Lower lobe of right lung (tissue), 2 donors: Measurements from ENCODE around the gene PYROXD2. TPM values are rescaled to one million over a fixed set of nuclear protein-coding genes. Genes with fewer than 3 reads are reported as not detected.

Experiments used
- ATAC-seq, 2 donors: fragments of 200-7000 bp; cut with Tn5 transposase; one replicate each; pipeline ENCODE4 v1.9.1; 2020 to 2022; ENCODE audit warnings: mild to moderate bottlenecking in 2 of 2, moderate library complexity in 2 of 2
- DNase-seq: peaks from one replicate; pipeline ENCODE4 v3.0.0-alpha.2; 2020
- H3K27ac ChIP-seq: fragments of 200-600 bp; one replicate; pipeline ENCODE4 v1.8.0; 2022
- H3K27me3 ChIP-seq: fragments of 200-600 bp; one replicate; pipeline ENCODE4 v1.8.0; 2022; ENCODE audit warnings: low read depth
- H3K36me3 ChIP-seq: fragments of 200-600 bp; one replicate; pipeline ENCODE4 v1.8.0; 2022; ENCODE audit warnings: mild to moderate bottlenecking
- H3K4me1 ChIP-seq: fragments of 200-600 bp; one replicate; pipeline ENCODE4 v1.8.0; 2022
- H3K4me3 ChIP-seq: fragments of 200-600 bp; one replicate; pipeline ENCODE4 v1.8.0; 2022; ENCODE audit warnings: mild to moderate bottlenecking
- H3K9me3 ChIP-seq: fragments of 200-600 bp; one replicate; pipeline ENCODE4 v1.8.0; 2022
- CTCF ChIP-seq: fragments of 200-600 bp; IDR thresholded peaks from one replicate; pipeline ENCODE4 v1.8.0; 2022; ENCODE audit warnings: antibody characterized with exemption, mild to moderate bottlenecking
- intact Hi-C: fragments of 100-400 bp; cut with DNase I; formaldehyde crosslinking; loops from one replicate; pipeline ENCODE4 v1.11.0; 2022
- total RNA-seq: library from RNA; stranded (reverse); fragmentation: NEBNext Ultra II Directional; extraction: Animal tissue kit (Norgen Biotek cat#: 25700); gene quantifications from one replicate; pipeline ENCODE4 v1.2.1, GENCODE V29; 2021
- donor health status: DM: no; HTN: yes; CAD: no; lungs with severe emphysema.

PYROXD2 gene
- total RNA-seq, 1 donor from 2014 or later: 17.8 TPM

GRCh38 chr10:98410759-98411158 is 4.2 kb downstream of the PYROXD2 start:
- H3K27ac ChIP-seq: no peak overlapping the region
- no peaks in the 10 kb centered on the region for H3K27me3 ChIP-seq
- H3K36me3 ChIP-seq: peaks cover 1% of the 10 kb centered on the region
- TF ChIP-seq CTCF: no peak
- no peak for DNase-seq
- H3K4me3 ChIP-seq: no peak overlapping the region
- H3K4me1 ChIP-seq: peaks cover 30% of the 10 kb centered on the region
- ATAC-seq: peak in 1 of 2 donors; percentile 10
- intact Hi-C loops: no loop called here
- no peaks in the 10 kb centered on the region for H3K9me3 ChIP-seq

- no peaks in the 10 kb centered on the region for H3K9me3 ChIP-seq
- intact Hi-C loops: no loop called here
- ATAC-seq: no peak
Measured at GRCh38 chr10:98410135-98410743, 4.7 kb downstream of the PYROXD2 start.

GRCh38 chr10:98408799-98409198 is 6.2 kb downstream of the PYROXD2 start:
- intact Hi-C loops: no loop called here
- H3K36me3 ChIP-seq: no peaks in the 10 kb centered on the region
- H3K27ac ChIP-seq: no peak overlapping the region
- peaks cover 18% of the 10 kb centered on the region for H3K4me1 ChIP-seq
- no peak for TF ChIP-seq CTCF
- no peaks in the 10 kb centered on the region for H3K27me3 ChIP-seq
- DNase-seq: no peak
- no peak overlapping the region for H3K4me3 ChIP-seq
- ATAC-seq: no peak
- no peaks in the 10 kb centered on the region for H3K9me3 ChIP-seq

More at GRCh38 chr10:98410135-98410743, 4.7 kb downstream of the PYROXD2 start:
- H3K36me3 ChIP-seq: no peaks in the 10 kb centered on the region
- DNase-seq: no peak
- H3K27me3 ChIP-seq: no peaks in the 10 kb centered on the region
- no peak overlapping the region for H3K27ac ChIP-seq
- peaks cover 25% of the 10 kb centered on the region for H3K4me1 ChIP-seq
- no peak for TF ChIP-seq CTCF
- no peak overlapping the region for H3K4me3 ChIP-seq

- H3K27me3 ChIP-seq: no peaks in the 10 kb centered on the region
- no peak for ATAC-seq
- H3K36me3 ChIP-seq: no peaks in the 10 kb centered on the region
- H3K4me1 ChIP-seq: peaks cover 16% of the 10 kb centered on the region
- TF ChIP-seq CTCF: no peak
- no peak overlapping the region for H3K27ac ChIP-seq
- no peaks in the 10 kb centered on the region for H3K9me3 ChIP-seq
- DNase-seq: no peak
- no peak overlapping the region for H3K4me3 ChIP-seq
- intact Hi-C loops: no loop called here
Measured at GRCh38 chr10:98407744-98408241, 7.2 kb downstream of the PYROXD2 start.

- Histone ChIP-seq H3K36me3 (no peaks in the 10 kb centered on the region), H3K9me3 (no peaks in the 10 kb centered on the region), H3K27me3 (no peaks in the 10 kb centered on the region), H3K4me3 (no peak overlapping the region), H3K4me1 (peaks cover 16% of the 10 kb centered on the region), H3K27ac (no peak overlapping the region)
- TF ChIP-seq CTCF: no peak
- DNase-seq (no peak), ATAC-seq (peak; percentile 24 to 43)
- intact Hi-C loops: no loop called here
Measured at GRCh38 chr10:98407017-98407743, 7.8 kb downstream of the PYROXD2 start.
